HG03064 (cell line): ENCODE results near the gene HEXD.

Source experiments
- ATAC-seq: cut with Tn5 transposase; IDR thresholded peaks from one replicate; pipeline ENCODE4 v1.9.1; 2021; ENCODE audit warnings: low read depth; ENCODE audit not compliant: unreplicated experiment

Gene HEXD

DNA sequence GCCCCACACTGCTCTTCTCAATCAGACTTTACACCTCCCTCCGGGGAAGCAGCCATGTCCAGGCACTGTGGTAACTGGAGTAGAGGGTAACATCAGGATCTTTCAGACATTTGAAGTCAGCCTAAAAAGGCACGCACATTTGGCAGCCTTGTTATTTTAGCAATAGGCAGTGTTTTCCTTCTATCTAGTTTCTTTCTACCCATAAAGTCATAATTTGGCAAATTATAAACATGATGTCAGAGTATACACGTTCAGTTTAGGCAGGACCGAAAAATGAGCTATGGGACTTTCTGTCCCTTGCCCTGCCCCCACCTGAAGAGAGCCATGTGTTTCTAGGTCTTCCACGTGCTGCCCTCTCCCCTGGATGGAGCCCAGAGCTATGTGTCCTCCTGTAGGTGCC is 61.5 kb downstream of the HEXD start:
- no peak for ATAC-seq

DNA sequence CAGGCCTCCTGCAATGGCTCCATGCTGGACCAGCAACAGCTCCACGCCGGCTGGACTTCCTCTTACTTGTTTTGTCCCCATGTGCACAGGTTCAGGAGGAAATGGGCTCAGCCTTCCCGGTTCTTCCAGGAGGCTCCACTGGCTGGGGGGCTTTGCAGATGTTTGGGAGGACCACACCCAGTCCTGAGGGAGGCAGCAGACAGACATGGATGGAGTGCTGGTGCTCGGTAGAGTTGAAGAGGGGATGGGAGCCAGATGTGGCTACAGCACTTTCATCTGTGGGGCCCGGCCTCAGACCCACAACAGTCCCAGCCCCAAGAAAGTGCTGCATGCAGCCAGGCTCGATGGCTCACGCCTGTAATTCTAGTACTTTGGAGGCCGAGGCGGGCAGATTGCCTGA is 62.2 kb downstream of the HEXD start:
- no peak for ATAC-seq

DNA sequence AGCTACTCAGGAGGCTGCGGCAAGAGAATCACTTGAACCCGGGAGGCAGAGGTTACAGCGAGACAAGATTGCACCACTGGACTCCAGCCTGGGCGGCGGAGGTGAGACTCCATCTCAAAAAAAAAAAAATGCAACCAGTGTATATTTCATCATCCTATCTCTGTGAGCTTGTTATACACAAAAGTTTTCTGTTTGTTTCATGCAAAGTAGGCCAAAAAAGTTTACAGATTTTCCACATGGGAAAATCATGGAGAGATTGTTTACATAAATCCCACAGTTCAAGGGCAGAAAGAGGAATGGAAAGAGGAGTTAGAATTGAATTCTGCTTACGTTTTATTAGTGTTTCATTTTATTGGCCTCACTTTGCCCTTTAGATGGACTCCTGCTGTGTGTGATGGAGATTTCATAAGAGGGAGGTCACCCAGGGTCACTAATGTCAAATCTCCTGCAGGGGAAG is 65.1 kb downstream of the HEXD start:
- no peak for ATAC-seq

DNA sequence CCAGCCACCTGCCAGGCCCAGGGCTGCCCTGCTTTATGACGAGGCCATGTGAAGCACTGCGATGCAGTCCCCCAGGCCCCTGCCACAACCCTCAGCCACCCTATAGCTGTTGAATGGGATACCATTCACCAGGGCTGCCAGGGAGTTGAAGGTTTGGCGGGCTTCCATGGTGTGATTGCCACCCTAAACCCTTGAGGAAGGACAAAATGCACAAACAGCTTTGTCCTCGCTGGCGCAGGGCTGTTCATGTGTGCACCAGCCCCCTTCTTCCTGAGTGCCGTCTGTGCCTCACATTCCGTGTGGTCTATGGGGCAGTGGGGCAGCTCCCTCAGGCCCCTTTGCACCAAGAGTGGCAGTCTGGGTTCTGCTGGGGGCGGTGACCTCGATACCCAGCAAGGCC is 65.7 kb downstream of the HEXD start:
- no peak for ATAC-seq

DNA sequence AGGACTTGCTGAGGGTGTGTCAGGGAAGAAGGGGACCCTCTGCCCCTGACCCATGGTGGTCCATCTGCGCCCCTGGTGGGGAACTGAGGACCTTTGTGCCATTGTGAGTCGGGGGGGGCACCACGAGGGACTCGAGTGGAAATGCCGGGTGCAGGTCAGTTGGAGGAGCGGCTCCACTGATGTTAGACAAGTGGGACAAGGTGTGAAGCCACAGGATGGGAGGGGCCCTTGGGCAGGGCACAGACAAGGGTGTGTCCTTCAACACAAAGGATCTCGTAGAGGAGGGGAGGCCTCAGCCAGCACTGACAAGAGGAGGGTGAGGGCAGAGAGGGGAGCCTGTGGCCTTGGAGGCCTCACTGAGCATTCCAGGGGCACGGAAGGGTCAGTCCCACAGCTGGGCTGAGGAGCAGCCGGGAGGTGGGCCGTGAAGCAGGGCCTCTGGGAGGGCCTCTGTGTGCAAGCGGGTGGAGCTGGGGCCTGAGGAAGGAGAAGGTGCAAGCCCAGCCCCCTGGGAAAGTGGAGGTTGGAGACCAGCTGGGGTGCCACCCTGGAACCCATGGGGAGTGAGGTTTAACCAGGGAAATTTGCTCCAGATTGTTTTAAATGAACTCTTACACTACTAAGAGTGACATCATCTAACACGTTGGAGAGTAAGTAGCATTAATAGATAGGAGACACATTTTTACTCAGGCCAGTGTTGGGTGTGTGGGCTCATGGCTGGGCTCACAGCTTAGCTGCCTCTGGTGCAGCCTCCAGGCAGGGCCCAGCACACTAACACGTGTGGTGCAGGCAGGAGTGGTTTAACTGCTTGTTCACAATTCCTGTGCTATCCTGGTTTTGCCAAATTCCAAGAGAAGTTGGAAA is 68.3 kb downstream of the HEXD start:
- no peak for ATAC-seq

DNA sequence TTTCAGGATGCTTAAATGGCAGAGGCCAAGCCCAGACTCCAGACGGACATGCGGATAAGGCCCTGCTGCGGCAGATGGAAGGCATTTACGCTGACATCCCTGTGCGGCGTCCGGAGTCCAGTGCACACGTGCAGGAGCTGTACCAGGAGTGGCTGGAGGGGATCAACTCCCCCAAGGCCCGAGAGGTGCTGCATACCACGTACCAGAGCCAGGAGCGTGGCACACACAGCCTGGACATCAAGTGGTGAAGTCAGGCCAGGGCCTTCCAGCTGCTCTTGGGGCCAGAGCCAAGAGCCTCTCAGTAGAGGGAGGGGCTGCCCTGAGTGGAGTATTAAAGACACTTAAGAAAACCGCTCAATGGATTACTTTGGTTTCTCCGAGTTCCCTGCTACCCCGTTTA is 69.8 kb downstream of the HEXD start:
- no peak for ATAC-seq

DNA sequence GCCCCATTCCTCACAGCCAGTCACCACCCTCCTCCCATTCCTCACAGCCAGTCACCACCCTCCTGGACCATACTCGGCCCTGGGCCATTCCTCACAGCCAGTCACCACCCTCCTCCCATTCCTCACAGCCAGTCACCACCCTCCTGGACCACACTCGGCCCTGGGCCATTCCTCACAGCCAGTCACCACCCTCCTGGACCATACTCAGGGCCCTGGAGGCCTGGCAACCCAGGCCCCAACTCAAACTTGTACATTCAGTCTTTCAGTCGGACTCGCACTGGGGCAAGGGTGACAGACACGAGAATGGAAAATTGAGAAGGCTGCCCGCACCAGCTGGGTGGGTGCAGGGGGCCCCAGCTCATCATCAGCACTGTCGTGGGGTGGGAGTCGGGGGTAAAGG is 71.0 kb downstream of the HEXD start:
- no peak for ATAC-seq

DNA sequence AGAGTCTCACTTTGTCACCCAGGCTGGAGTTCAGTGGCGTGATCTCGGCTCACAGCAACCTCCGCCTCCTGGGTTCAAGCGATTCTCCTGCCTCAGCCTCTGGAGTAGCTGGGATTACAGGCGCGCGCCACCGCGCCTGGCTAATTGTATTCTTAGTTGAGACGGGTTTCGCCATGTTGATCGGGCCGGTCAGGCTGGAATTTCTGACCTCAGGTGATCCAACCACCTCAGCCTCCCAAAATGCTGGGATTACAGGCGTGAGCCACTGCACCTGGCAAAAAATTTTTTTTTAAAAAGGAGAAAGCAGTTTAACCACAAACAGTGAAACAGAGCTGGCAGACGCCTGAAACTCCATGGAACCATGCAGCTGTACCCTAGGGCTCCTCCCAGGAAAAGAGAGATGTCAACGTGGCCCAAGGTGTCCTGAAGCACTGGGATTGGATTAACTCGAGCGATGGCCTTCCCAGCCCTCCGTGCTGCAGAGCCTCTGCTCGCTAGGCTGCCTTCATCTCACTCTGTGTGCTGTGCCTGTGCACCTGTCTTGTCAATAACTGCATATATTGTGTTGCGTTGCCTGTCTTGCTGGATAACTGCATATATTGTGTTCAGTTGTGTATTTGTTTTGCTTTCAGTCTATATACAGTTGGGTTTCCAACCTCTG is 71.8 kb downstream of the HEXD start:
- ATAC-seq, result no peak

DNA sequence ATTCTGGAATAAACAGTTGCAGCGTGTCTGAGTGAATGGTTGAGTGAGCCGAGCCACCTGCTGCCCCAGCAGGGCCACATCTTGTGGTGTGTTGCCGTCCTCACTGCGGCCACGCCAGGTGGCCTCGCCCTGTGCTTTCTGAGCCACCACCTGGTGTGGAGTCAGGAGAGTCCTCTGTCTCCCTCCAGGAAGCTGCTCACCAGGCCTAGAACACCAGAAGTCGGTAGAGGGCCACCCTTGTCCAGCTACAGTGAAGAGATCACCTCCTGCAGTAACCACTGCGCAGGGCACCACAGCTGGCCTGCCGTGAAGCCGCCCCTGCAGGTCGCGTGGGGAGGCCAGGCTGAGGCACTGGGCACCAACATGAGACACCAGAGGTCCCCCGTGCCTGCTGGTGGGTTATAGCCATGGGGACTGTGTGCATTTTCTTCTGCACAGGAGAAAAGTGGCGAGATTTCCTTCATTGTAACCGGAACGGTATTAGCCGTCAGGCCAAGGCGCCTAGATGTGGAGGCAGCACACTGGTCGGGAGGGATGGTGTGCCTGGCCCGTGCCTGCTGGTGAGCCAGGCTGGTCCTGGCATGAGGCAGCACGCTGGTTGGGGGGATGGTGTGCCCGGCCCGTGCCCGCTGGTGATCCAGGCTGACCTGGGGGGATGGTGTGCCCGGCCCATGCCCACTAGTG is 72.5 kb downstream of the HEXD start:
- ATAC-seq, result no peak

DNA sequence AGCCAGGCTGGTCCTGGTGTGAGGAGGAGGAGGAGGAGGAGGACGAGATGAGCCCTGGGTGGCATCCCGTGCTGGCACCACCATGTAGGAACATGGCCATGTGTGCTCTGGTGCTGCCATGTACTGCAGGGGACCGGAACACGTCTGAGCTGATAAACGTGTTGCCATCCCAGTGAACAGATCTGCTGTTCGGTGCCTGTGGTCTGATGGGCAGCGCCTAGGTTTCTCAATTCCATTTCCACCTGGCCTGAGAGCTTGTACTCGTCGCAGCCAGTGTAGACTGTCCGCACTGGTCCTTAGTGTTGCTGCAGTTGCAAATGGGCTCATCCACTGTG is 73.0 kb downstream of the HEXD start:
- ATAC-seq, result no peak

DNA sequence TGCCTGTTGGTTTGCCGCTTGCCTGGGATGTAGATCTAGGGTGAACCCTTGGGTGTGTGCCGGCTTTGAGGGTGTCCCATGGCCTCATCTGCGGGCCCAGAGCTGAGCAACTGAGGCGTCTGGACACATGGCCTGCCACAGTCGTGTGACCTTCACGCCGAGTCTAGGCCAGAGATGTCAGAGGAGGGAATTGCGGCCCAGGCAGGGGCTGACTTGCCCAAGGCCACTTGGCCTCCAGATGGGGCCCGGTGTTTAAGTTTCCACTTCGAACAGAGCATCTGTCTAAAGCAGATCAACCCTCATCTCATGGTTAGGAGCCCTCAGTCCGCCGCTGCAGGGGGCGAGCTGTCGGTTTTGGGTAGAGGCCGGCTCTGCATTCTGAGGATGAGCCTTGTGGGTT is 73.4 kb downstream of the HEXD start:
- no peak for ATAC-seq
